Hippocampal formation (tissue), 2 donors: ENCODE data around the gene OSTN.

ENCODE experiments used
- DNase-seq, 2 donors: peaks; one replicate each; lab custom pipeline; 2025; lab: John Stamatoyannopoulos, UW

OSTN gene

DNA sequence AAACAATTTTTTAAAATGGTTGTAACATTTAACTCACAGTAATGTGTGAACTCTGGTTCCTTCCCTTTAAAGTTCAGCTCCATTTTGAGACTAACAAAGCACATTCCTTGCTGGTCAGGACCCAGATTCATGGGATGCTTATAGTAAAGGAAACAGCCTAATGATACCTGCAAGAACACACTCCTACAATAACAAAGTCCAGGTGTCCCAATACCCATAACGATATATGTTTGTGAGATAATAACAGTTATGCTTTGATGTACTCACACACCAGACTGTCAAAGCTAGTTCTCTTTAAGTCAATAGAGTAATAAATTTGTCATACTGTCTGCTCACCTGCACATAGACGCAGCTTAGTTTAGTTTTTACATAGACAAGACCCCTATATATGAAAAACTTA, 114.3 kb downstream of the OSTN start:
- DNase-seq = no peak

- no peak for DNase-seq
These were observed 115.2 kb downstream of the OSTN start for GRCh38 chr3:191314109-191314728.
